ENCODE data around the gene CCDC116.

- TF ChIP-seq POLR2A (IDR thresholded peaks at IDR 0.05): peak in 1 of 2 donors; percentile 16
- no peak for TF ChIP-seq CTCF (IDR thresholded peaks at IDR 0.05)
Measured at GRCh38 chr22:21657360-21658032, 24.9 kb downstream of the CCDC116 start.

Data from uterus (tissue), 2 donors.